ENCODE measurements around the gene SLC22A5.

SLC22A5 gene

DNA sequence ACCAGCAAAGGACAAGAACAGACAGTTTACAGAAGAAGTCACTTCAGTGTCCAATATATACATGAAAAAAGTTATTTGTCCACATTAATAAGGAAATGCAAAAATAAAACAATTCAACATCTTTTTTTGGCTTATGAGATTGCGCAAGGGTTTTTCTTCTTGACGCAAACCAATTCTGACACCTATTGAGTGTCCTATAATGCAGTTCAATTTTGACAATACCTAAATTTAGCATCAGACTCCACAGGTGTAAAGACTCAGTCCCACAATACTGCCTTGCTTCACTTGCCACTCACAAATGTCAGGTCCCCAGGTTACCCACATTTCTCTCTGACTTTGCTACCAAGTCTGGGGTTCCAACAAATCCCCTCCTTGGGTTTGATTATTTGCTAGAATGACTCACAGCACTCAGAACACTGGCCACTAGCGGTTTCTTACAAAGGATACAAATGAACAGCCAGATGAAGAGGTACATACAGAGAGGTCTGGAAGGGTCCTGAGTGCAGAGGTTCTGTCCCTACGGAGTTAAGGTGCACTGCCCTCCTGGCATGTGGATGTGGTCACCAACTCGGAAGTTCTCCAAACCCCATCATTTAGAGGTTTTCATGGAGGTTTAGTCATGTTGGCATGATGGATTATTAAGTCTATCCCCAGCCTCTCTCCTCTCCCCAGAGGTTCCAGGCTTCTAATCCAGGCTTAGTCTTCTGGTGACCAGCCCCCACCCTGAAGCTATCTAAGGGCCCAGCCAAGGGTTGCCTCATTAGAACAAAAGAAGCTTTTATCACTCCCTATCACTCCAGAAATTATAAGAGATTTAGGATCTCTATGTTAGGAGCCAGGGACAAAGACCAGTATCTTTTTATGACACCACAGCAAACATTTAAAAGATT, 27.0 kb upstream of the SLC22A5 start:
- H3K27ac ChIP-seq (ENCODE audit: low read depth, low read length, severe bottlenecking): no peak overlapping the region
- no peak overlapping the region for H3K4me3 ChIP-seq (ENCODE audit: extremely low read depth, insufficient read depth, low read length, poor library complexity, severe bottlenecking)
- 79 to 94% methylated on average over 3 of the region's 5 CpGs for WGBS, 2 experiments (ENCODE audit: insufficient coverage in 2 of 2)
- no peaks in the 10 kb centered on the region for H3K36me3 ChIP-seq (ENCODE audit: control insufficient read depth, insufficient read depth, low read length)
- no peaks in the 10 kb centered on the region for H3K4me1 ChIP-seq (ENCODE audit: control insufficient read depth, insufficient read depth, low read length, poor library complexity, severe bottlenecking)
- no peaks in the 10 kb centered on the region for H3K9me3 ChIP-seq (ENCODE audit: control insufficient read depth, low read length)

DNA sequence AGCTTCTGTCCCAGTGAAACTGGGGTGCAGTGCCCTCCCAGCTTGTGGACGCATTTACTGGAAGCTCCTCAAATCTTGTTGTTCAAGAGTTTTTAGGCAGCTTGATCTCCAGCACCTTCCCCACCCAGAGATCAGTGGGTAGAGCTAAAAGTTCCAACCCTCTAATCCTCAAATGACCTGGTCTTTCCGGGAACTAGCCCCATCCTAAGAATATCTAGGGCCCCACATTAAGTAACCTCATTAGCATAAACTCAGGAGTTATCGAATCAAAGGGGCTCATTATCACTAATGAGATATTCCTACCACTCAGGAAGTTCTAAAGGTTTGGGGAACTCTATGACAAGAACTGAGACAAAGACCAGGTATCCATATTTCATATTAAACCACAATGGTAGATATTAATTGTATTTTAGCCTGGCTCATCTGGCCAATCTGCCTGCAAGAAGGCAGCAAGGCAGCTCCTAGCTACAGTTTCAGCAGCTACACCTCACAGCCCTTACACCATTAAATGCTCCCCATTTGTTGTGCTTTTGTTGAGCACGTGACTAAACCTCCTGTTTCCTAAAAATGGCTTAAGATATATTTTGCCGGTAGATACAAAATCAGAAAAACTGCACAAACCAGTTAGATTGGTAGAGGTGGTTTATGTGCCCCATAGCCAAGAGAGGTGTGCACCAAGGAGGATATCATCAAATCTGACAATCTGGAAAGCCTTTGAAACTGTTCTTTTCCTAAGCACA, 24.6 kb upstream of the SLC22A5 start:
- no peaks in the 10 kb centered on the region for H3K36me3 ChIP-seq (ENCODE audit: control insufficient read depth, insufficient read depth, low read length)
- 100% methylated on average over 1 to 2 of the region's 5 CpGs for whole genome bisulfite sequencing, 2 experiments (ENCODE audit: insufficient coverage in 2 of 2)
- H3K27ac ChIP-seq (ENCODE audit: low read depth, low read length, severe bottlenecking): no peak overlapping the region

DNA sequence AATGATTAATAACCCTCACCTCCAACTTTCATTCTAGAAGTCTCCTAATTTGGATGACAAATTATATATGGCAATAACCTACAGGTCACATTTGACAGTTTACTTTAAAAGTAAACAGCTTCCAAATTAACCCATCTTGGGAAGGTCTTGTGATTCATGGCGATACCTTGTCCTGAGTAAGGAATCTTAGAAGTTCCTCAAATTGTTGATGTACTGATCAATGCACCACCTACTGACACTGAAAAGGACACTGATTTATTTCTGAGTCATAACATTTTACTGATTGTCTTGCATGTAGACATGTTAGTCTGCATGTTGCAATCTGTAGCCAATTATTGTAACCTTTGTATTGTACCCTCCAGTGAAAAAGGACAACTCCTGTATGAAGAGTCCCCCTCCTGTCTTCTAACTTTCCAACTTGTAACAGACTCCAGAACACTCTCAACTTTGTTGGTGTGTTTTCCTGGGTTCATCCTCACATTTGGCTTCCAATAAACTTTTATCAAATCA, 16.0 kb upstream of the SLC22A5 start:
- no CpG with 5 or more reads among the region's 1 CpG for WGBS, 2 experiments (ENCODE audit: insufficient coverage in 2 of 2)
- H3K36me3 ChIP-seq (ENCODE audit: control insufficient read depth, insufficient read depth, low read length): no peaks in the 10 kb centered on the region
- no peak overlapping the region for H3K27ac ChIP-seq (ENCODE audit: low read depth, low read length, severe bottlenecking)
- no peak overlapping the region for H3K4me3 ChIP-seq (ENCODE audit: extremely low read depth, insufficient read depth, low read length, poor library complexity, severe bottlenecking)
- H3K4me1 ChIP-seq (ENCODE audit: control insufficient read depth, insufficient read depth, low read length, poor library complexity, severe bottlenecking): no peaks in the 10 kb centered on the region
- peaks cover 6% of the 10 kb centered on the region for H3K9me3 ChIP-seq (ENCODE audit: control insufficient read depth, low read length)

More for the DNA sequence above, 24.6 kb upstream of the SLC22A5 start:
- Histone ChIP-seq H3K4me3 (ENCODE audit: extremely low read depth, insufficient read depth, low read length, poor library complexity, severe bottlenecking) (no peak overlapping the region), H3K9me3 (ENCODE audit: control insufficient read depth, low read length) (peaks cover 6% of the 10 kb centered on the region), H3K4me1 (ENCODE audit: control insufficient read depth, insufficient read depth, low read length, poor library complexity, severe bottlenecking) (no peaks in the 10 kb centered on the region)

DNA sequence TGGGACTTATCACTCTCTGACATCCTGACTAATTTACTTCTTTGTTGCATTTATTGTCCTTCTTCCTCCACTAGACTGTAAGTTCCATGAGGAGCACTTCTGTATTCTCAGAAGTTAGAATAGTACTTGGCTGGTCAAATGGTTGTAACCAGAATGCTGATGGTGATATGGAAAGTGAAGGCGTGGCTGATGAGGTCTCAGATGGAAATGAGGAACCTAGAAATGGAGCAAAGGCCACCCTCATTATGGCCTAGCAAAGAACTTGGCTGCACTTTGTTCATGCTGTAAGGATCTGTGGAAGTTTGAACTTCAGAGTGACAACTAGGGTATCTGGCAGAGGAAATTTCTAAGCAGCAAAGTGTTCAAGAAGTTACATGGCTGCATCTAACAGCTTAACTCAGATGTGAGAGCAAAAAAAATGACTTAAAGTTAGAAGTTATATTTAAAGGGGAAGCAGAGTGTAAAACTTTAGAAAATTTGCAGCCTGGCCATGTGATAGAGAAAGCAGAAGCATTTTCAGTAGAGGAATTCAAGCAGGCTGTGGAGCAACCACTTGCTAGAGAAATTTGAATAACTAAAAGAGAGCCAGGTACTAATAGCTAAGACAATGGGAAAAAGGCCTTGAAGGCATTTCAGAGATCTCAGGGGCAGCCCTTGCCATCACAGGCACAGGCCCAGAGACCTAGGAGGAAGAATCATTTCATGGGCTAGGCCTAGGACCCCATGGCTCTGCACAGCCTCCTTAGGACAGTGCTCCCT, 14.9 kb upstream of the SLC22A5 start:
- no peaks in the 10 kb centered on the region for H3K36me3 ChIP-seq (ENCODE audit: control insufficient read depth, insufficient read depth, low read length)
- no peak overlapping the region for H3K27ac ChIP-seq (ENCODE audit: low read depth, low read length, severe bottlenecking)
- peaks cover 2% of the 10 kb centered on the region for H3K9me3 ChIP-seq (ENCODE audit: control insufficient read depth, low read length)
- H3K4me3 ChIP-seq (ENCODE audit: extremely low read depth, insufficient read depth, low read length, poor library complexity, severe bottlenecking): no peak overlapping the region
- 80 to 90% methylated on average over 1 of the region's 1 CpG for WGBS, 2 experiments (ENCODE audit: insufficient coverage in 2 of 2)
- H3K4me1 ChIP-seq (ENCODE audit: control insufficient read depth, insufficient read depth, low read length, poor library complexity, severe bottlenecking): no peaks in the 10 kb centered on the region

DNA sequence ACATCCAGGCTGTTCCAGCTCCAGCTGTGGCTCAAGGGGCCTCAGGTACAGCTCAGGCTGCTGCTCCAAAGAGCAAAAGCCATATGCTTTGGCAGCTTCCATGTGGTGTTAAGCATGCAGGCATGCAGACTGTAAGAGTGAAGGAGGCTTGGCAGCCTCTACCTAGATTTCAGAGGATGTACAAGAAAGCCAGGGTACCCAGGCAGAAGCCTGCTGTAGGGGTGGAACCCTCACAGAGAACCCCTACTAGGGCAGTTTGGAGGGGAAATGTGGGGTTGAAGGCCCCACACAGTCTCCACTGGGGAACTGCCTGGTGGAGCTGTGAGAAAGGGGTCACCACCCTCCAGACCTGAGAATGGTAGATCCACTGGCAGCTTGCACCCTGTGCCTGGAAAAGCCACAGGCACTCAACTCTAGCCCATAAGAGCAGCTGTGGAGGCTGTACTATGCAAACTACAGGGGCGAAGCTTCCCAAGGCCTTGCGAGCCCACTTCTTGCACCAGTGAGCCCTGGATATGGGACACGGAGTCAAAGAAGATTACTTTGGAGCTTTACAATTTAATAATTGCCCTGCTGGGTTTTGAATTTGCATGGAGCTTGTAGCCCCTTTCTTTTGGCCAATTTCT, 14.3 kb upstream of the SLC22A5 start:
- 92 to 93% methylated on average over 3 of the region's 3 CpGs for WGBS, 2 experiments (ENCODE audit: insufficient coverage in 2 of 2)
- Histone ChIP-seq H3K4me3 (ENCODE audit: extremely low read depth, insufficient read depth, low read length, poor library complexity, severe bottlenecking) (no peak overlapping the region), H3K4me1 (ENCODE audit: control insufficient read depth, insufficient read depth, low read length, poor library complexity, severe bottlenecking) (no peaks in the 10 kb centered on the region), H3K27ac (ENCODE audit: low read depth, low read length, severe bottlenecking) (no peak overlapping the region), H3K9me3 (ENCODE audit: control insufficient read depth, low read length) (no peaks in the 10 kb centered on the region), H3K36me3 (ENCODE audit: control insufficient read depth, insufficient read depth, low read length) (no peaks in the 10 kb centered on the region)

DNA sequence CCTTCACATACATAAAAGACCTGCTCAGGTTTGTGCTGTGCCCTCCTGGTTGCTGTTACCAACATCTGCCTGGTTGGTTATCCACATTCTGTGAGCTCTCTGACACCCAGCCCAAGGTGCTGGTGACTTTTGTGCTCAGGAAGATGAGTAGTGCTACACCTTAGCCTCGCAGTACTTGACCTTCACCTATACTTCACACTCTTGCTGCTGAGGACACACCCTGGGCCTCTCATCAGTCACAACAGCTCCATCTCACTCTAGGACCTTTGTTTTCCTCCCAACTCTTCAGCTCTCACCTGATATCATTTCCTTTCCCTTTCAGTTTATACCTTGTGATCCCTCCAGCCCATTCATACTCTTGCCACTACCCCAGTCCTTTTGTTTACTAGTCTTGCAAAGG, 10.7 kb upstream of the SLC22A5 start:
- H3K9me3 ChIP-seq (ENCODE audit: control insufficient read depth, low read length): no peaks in the 10 kb centered on the region
- H3K4me1 ChIP-seq (ENCODE audit: control insufficient read depth, insufficient read depth, low read length, poor library complexity, severe bottlenecking): no peaks in the 10 kb centered on the region
- no peak overlapping the region for H3K4me3 ChIP-seq (ENCODE audit: extremely low read depth, insufficient read depth, low read length, poor library complexity, severe bottlenecking)
- WGBS, 2 experiments (ENCODE audit: insufficient coverage in 2 of 2): 100% methylated on average over 1 of the region's 1 CpG
- H3K36me3 ChIP-seq (ENCODE audit: control insufficient read depth, insufficient read depth, low read length): no peaks in the 10 kb centered on the region
- H3K27ac ChIP-seq (ENCODE audit: low read depth, low read length, severe bottlenecking): no peak overlapping the region

DNA sequence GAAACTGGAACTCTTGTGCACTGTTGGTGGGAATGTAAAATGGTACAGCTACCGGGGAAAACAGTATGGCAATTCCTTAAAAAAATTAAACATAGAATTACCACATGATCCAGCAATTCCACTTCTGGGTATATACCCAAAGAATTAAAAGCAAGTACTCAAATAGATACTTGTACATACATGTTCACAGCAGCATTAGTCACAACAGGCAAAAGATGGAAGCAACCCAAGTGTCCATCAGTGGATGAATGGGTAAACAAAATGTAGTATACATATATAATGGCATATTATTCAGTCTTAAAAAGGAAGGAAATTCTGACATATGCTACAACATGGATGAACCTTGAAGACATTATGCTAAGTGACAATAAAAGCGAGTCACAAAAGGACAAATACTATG, 7.4 kb upstream of the SLC22A5 start:
- Histone ChIP-seq H3K4me1 (ENCODE audit: control insufficient read depth, insufficient read depth, low read length, poor library complexity, severe bottlenecking) (no peaks in the 10 kb centered on the region), H3K36me3 (ENCODE audit: control insufficient read depth, insufficient read depth, low read length) (no peaks in the 10 kb centered on the region), H3K27ac (ENCODE audit: low read depth, low read length, severe bottlenecking) (no peak overlapping the region), H3K9me3 (ENCODE audit: control insufficient read depth, low read length) (no peaks in the 10 kb centered on the region), H3K4me3 (ENCODE audit: extremely low read depth, insufficient read depth, low read length, poor library complexity, severe bottlenecking) (no peak overlapping the region)
- WGBS, 2 experiments (ENCODE audit: insufficient coverage in 2 of 2): 100% methylated on average over 1 to 2 of the region's 2 CpGs

DNA sequence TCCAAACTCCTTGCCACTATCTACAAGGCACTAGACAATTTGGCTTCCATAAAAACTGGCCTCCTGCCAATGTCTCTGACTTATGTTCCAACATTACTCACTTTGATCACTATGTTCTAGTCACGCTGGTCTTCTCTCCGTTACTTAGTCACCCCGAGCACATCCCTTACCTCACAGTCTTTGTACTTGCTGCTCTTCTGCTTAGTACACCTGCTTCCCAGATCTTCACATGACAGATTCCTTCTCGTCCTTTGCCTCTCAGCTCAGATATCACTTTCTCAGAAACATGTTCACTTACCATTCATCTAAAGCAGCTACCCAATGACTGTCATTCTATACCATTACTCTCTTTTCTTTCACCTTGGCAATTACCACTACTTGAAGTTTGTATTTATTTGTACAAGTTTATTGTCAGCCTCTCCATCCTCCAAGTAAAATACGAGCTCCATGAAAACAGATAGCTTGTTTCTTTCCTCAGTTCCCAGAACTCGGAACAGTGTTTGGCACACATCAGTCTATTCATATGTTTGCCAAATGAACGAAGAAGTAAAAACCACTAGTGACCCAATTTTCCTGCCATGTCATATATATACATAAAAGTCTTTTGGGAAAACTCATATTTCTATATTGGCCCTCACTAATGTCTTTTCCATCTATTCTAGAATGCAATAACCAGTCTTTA, 5.9 kb upstream of the SLC22A5 start:
- no peaks in the 10 kb centered on the region for H3K9me3 ChIP-seq (ENCODE audit: control insufficient read depth, low read length)
- WGBS, 2 experiments (ENCODE audit: insufficient coverage in 2 of 2): 87 to 90% methylated on average over 6 of the region's 7 CpGs
- H3K4me3 ChIP-seq (ENCODE audit: extremely low read depth, insufficient read depth, low read length, poor library complexity, severe bottlenecking): no peak overlapping the region
- no peak overlapping the region for H3K27ac ChIP-seq (ENCODE audit: low read depth, low read length, severe bottlenecking)
- no peaks in the 10 kb centered on the region for H3K4me1 ChIP-seq (ENCODE audit: control insufficient read depth, insufficient read depth, low read length, poor library complexity, severe bottlenecking)
- no peaks in the 10 kb centered on the region for H3K36me3 ChIP-seq (ENCODE audit: control insufficient read depth, insufficient read depth, low read length)

DNA sequence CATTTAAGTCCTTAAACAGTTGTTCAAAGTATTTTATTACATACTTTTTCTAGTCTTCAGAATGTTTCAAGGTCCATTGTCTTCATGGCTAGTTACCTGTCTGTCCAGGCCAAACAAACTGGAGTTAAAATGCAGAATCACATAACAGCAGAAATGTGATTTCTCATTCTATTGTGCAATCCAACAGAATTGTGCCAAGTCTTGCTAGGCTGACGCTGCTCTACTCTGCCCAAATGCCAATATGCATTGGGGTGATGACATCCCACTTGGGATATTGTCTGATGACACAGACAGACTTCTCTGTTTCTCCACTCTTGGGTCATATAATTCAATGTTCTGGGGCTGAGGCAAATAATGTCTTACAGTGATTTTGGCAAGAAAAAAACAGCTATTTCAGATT, 5.2 kb upstream of the SLC22A5 start:
- Histone ChIP-seq H3K36me3 (ENCODE audit: control insufficient read depth, insufficient read depth, low read length) (no peaks in the 10 kb centered on the region), H3K4me3 (ENCODE audit: extremely low read depth, insufficient read depth, low read length, poor library complexity, severe bottlenecking) (no peak overlapping the region), H3K4me1 (ENCODE audit: control insufficient read depth, insufficient read depth, low read length, poor library complexity, severe bottlenecking) (no peaks in the 10 kb centered on the region), H3K27ac (ENCODE audit: low read depth, low read length, severe bottlenecking) (no peak overlapping the region), H3K9me3 (ENCODE audit: control insufficient read depth, low read length) (no peaks in the 10 kb centered on the region)
- WGBS, 2 experiments (ENCODE audit: insufficient coverage in 2 of 2): 80 to 100% methylated on average over 1 of the region's 1 CpG

DNA sequence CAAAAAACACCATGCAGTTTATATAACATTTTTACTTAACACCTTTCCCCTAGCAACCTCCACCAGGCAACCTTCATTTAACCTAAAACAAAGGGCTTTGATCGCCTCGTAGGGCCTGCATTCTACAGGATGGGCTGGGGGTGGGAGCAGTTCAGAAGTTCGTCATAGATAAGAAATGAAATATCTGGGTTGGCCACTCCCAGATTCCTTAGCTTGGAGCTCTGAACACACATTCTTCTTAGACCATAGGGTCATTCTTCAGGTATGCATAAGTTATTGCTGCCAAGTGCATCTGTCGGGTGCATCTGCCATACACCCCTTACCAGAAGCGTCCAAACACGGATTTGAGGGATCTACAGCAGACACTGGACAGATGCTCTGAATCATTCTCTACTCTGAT, 4.3 kb upstream of the SLC22A5 start:
- H3K4me1 ChIP-seq (ENCODE audit: control insufficient read depth, insufficient read depth, low read length, poor library complexity, severe bottlenecking): no peaks in the 10 kb centered on the region
- H3K4me3 ChIP-seq (ENCODE audit: extremely low read depth, insufficient read depth, low read length, poor library complexity, severe bottlenecking): no peak overlapping the region
- no peak overlapping the region for H3K27ac ChIP-seq (ENCODE audit: low read depth, low read length, severe bottlenecking)
- WGBS, 2 experiments (ENCODE audit: insufficient coverage in 2 of 2): 97 to 100% methylated on average over 3 of the region's 6 CpGs
- no peaks in the 10 kb centered on the region for H3K36me3 ChIP-seq (ENCODE audit: control insufficient read depth, insufficient read depth, low read length)
- no peaks in the 10 kb centered on the region for H3K9me3 ChIP-seq (ENCODE audit: control insufficient read depth, low read length)

Data from mesodermal cell (in vitro differentiated cells).